ENCODE data around the gene SAMHD1. TPM values are rescaled to one million over a fixed set of nuclear protein-coding genes. Genes with fewer than 3 reads are reported as not detected.

Gene SAMHD1
- total RNA-seq, 1 experiment from 2014 or later: 63.0 TPM

DNA sequence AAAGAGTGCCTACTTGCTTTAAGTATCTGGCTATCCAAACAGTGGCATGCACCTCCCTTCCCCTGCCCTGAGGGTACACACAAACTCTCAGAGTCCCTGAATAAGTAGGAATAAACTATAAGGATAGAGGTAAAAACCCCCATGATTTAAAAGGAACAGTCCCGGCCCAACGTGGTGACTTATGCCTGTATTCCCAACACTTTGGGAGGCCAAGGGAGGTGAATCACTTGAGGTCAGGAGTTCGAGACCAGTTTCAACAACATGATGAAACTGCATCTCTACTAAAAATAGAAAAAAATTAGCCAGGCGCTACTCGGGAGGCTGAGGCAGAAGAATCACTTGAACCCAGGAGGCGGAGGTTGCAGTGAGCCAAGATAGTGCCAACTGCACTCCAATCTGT, 22.2 kb downstream of the SAMHD1 start:
- Histone ChIP-seq H3K4me1 (peaks cover 5% of the 10 kb centered on the region), H3K9me3 (no peaks in the 10 kb centered on the region), H3K4me3 (ENCODE audit: low read depth, low read length) (no peak overlapping the region), H3K27me3 (replicated peaks; ENCODE audit: control insufficient read depth, insufficient read depth, low read length) (no peaks in the 10 kb centered on the region), H3K36me3 (ENCODE audit: control insufficient read depth, insufficient read depth, low read length) (no peaks in the 10 kb centered on the region)
- Mint-ChIP-seq H3K27ac (ENCODE audit: unreplicated experiment) (no peak overlapping the region), H3K4me3 (ENCODE audit: unreplicated experiment) (no peak overlapping the region), H3K4me1 (ENCODE audit: low read depth, unreplicated experiment) (peaks cover 10% of the 10 kb centered on the region), H3K36me3 (ENCODE audit: insufficient read depth, unreplicated experiment) (peaks cover 26% of the 10 kb centered on the region), H3K27me3 (ENCODE audit: insufficient read depth, unreplicated experiment) (no peaks in the 10 kb centered on the region), H3K9me3 (ENCODE audit: unreplicated experiment) (no peaks in the 10 kb centered on the region)
- CTCF ChIA-PET: interaction anchor here (0.6 kb wide), 1 partner anchor 383 kb away, joined by 4 read pairs; no protein-coding TSS in a partner anchor
- no TSS peak for BruUV-seq (replicated peaks)
- TF ChIP-seq, protein P1, sequence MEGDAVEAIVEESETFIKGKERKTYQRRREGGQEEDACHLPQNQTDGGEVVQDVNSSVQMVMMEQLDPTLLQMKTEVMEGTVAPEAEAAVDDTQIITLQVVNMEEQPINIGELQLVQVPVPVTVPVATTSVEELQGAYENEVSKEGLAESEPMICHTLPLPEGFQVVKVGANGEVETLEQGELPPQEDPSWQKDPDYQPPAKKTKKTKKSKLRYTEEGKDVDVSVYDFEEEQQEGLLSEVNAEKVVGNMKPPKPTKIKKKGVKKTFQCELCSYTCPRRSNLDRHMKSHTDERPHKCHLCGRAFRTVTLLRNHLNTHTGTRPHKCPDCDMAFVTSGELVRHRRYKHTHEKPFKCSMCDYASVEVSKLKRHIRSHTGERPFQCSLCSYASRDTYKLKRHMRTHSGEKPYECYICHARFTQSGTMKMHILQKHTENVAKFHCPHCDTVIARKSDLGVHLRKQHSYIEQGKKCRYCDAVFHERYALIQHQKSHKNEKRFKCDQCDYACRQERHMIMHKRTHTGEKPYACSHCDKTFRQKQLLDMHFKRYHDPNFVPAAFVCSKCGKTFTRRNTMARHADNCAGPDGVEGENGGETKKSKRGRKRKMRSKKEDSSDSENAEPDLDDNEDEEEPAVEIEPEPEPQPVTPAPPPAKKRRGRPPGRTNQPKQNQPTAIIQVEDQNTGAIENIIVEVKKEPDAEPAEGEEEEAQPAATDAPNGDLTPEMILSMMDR (IDR thresholded peaks at IDR 0.05; ENCODE audit: insufficient read depth in 1 of 2, low read depth in 1 of 2, low read length in 1 of 2, severe bottlenecking in 1 of 2, unreplicated experiment in 1 of 2): no peak
- intact Hi-C loops (cut with micrococcal nuclease; ENCODE audit: unreplicated experiment): no loop called here
- POLR2A ChIA-PET: no interaction called here
- no peak for DNase-seq

DNA sequence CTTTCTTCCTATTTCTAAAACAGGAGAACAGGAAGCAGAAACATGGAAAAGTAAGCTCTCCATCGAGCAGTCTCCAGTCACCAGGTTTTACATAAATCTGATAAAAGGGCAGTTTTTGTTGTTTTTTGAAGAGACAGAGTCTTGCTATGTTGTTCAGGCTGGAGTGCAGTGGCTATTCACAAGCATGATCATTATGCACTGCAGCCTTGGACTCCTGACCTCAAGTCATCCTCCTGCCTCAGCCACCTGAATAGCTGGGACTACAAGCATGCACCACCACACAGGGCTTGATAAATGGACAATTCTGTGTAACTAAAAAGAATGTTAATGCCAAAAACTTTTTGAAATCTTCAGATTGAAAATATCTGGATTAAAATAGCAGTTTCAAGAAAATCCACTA, 23.8 kb downstream of the SAMHD1 start:
- intact Hi-C loops (cut with micrococcal nuclease; ENCODE audit: unreplicated experiment): no loop called here
- Histone ChIP-seq H3K27me3 (replicated peaks; ENCODE audit: control insufficient read depth, insufficient read depth, low read length) (no peaks in the 10 kb centered on the region), H3K9me3 (no peaks in the 10 kb centered on the region), H3K4me3 (ENCODE audit: low read depth, low read length) (no peak overlapping the region), H3K36me3 (ENCODE audit: control insufficient read depth, insufficient read depth, low read length) (no peaks in the 10 kb centered on the region), H3K4me1 (peaks cover 10% of the 10 kb centered on the region)
- no peak overlapping the region for H3K27ac Mint-ChIP-seq (ENCODE audit: unreplicated experiment)
- no TSS peak for BruUV-seq (replicated peaks)
- peaks cover 20% of the 10 kb centered on the region for H3K4me1 Mint-ChIP-seq (ENCODE audit: low read depth, unreplicated experiment)
- DNase-seq: no peak
- H3K27me3 Mint-ChIP-seq (ENCODE audit: insufficient read depth, unreplicated experiment): no peaks in the 10 kb centered on the region
- ChIA-PET POLR2A (no interaction called here), CTCF (no interaction called here)
- no peak overlapping the region for H3K4me3 Mint-ChIP-seq (ENCODE audit: unreplicated experiment)
- no peaks in the 10 kb centered on the region for H3K9me3 Mint-ChIP-seq (ENCODE audit: unreplicated experiment)
- TF ChIP-seq, protein P1 (IDR thresholded peaks at IDR 0.05; ENCODE audit: insufficient read depth in 1 of 2, low read depth in 1 of 2, low read length in 1 of 2, severe bottlenecking in 1 of 2, unreplicated experiment in 1 of 2): no peak
- peaks cover 26% of the 10 kb centered on the region for H3K36me3 Mint-ChIP-seq (ENCODE audit: insufficient read depth, unreplicated experiment)

DNA sequence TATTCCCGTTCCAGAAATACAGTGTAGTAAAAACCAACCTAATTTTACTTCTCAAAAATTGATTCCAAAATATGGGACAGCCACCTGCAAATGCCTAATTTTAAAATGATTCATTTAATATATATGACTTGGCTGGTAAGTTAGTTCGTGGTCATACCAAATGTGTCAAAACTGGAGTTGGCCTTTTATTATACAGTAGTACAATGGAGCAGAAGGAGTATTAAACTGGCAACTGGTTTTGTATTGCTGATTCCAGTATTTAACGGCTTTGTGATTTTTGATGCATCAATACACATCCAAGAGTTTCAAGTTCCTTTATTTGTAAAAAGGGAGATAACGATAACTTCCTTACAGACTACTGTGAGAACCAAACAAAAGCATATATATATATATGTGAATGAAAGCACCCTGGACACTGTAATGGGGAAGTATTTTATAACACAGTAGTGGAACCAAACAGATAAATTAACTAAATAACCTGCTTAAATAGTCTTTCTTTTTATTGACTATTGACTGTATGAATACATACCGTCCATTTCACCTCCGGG, 24.8 kb downstream of the SAMHD1 start:
- Mint-ChIP-seq H3K27me3 (ENCODE audit: insufficient read depth, unreplicated experiment) (no peaks in the 10 kb centered on the region), H3K36me3 (ENCODE audit: insufficient read depth, unreplicated experiment) (peaks cover 21% of the 10 kb centered on the region), H3K9me3 (ENCODE audit: unreplicated experiment) (no peaks in the 10 kb centered on the region), H3K27ac (ENCODE audit: unreplicated experiment) (no peak overlapping the region), H3K4me3 (ENCODE audit: unreplicated experiment) (no peak overlapping the region), H3K4me1 (ENCODE audit: low read depth, unreplicated experiment) (peaks cover 20% of the 10 kb centered on the region)
- ChIA-PET CTCF (no interaction called here), POLR2A (no interaction called here)
- intact Hi-C loops (cut with micrococcal nuclease; ENCODE audit: unreplicated experiment): no loop called here
- no peak for DNase-seq
- Histone ChIP-seq H3K4me1 (peaks cover 10% of the 10 kb centered on the region), H3K36me3 (ENCODE audit: control insufficient read depth, insufficient read depth, low read length) (no peaks in the 10 kb centered on the region), H3K27me3 (replicated peaks; ENCODE audit: control insufficient read depth, insufficient read depth, low read length) (no peaks in the 10 kb centered on the region), H3K4me3 (ENCODE audit: low read depth, low read length) (no peak overlapping the region), H3K9me3 (no peaks in the 10 kb centered on the region)
- TF ChIP-seq, protein P1 (IDR thresholded peaks at IDR 0.05; ENCODE audit: insufficient read depth in 1 of 2, low read depth in 1 of 2, low read length in 1 of 2, severe bottlenecking in 1 of 2, unreplicated experiment in 1 of 2): no peak
- BruUV-seq (replicated peaks): TSS peak; percentile 14

Data from Caco-2 (cell line).